AG09309 (cell line): Measurements from ENCODE around the gene NEXMIF.
"Not testable (repeated sequence)": the region's sequence is repeated elsewhere in the genome, so short reads cannot be mapped to it uniquely, and the experiment has no call there.

ENCODE experiments used
- DNase-seq: peaks from one replicate; pipeline ENCODE4 v3.0.0-alpha.2; 2010; ENCODE audit warnings: low read depth
- H3K4me3 ChIP-seq: 2 replicates; pipeline ENCODE4 v1.5.1; 2011; ENCODE audit warnings: mild to moderate bottlenecking, low read depth, low read length, moderate library complexity; ENCODE audit not compliant: control insufficient read depth
- TF ChIP-seq, protein P1 (sequence below): IDR thresholded peaks from 2 replicates; pipeline ENCODE4 v1.5.1; 2011; ENCODE audit warnings: mild to moderate bottlenecking, low read depth, low read length, inconsistent platforms; ENCODE audit not compliant: insufficient read depth, control insufficient read depth; ENCODE audit errors: missing control alignments

Gene NEXMIF

DNA sequence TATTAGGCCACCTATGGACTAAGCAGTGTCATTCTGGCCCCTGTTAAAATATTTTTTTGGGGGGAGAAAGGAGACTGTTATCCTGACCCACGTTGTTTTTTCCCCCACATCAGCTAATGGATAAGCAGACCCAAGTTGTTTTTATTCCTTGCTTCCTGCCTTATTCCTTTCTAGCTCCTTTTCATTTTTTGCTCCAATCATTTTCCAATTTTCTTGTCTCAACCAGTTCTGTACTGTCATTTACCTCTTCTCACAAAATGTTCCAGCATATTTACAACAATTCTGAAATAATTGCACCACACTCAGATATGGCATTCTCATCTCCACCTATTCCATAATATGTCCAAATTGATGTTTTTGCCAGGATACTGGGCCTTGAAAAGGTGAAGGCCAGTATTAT is 150.3 kb downstream of the NEXMIF start:
- no peak overlapping the region for H3K4me3 ChIP-seq
- no peak for DNase-seq
- TF ChIP-seq, protein P1, sequence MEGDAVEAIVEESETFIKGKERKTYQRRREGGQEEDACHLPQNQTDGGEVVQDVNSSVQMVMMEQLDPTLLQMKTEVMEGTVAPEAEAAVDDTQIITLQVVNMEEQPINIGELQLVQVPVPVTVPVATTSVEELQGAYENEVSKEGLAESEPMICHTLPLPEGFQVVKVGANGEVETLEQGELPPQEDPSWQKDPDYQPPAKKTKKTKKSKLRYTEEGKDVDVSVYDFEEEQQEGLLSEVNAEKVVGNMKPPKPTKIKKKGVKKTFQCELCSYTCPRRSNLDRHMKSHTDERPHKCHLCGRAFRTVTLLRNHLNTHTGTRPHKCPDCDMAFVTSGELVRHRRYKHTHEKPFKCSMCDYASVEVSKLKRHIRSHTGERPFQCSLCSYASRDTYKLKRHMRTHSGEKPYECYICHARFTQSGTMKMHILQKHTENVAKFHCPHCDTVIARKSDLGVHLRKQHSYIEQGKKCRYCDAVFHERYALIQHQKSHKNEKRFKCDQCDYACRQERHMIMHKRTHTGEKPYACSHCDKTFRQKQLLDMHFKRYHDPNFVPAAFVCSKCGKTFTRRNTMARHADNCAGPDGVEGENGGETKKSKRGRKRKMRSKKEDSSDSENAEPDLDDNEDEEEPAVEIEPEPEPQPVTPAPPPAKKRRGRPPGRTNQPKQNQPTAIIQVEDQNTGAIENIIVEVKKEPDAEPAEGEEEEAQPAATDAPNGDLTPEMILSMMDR: no peak

DNA sequence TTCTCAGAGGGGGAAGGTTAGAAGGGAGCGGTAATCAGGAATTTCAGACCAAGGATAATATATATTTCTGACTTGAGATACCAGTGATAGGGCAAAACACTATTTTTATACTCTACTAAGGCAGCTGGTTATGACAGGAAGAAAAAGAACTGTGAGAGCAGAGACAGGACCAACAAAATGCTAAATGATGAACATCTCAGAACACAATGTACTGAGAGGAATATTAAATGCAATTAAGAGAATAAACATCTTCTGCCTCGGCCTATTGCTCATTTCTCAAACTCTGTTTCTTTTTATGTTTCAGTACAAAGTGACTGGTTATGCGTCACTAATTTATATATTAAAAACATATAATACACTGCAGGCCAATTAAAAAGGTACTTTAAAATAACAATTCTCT is 188.8 kb downstream of the NEXMIF start:
- no peak overlapping the region for H3K4me3 ChIP-seq
- TF ChIP-seq, protein P1: no peak
- DNase-seq: no peak

DNA sequence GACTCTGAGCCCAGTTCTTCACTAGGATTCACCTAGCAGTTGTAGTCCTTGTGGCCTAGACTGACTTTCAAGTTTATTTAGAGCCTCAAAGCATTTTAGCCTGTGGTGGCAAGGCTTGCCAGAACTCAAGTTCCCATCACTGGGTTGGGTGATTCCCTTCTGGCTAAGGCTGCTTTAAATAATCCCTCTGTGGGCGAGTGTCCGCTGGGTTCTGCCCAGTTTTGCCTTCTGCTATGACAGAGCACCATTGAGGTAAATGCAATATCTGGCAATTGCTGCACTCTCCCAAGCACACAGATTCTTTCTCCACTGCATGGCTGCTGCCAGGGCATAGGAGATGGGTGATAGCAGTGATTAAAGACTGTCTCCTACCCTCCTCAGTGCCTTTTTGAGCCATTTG is 220.0 kb downstream of the NEXMIF start:
- DNase-seq: no peak
- TF ChIP-seq, protein P1: no peak
- no peak overlapping the region for H3K4me3 ChIP-seq

DNA sequence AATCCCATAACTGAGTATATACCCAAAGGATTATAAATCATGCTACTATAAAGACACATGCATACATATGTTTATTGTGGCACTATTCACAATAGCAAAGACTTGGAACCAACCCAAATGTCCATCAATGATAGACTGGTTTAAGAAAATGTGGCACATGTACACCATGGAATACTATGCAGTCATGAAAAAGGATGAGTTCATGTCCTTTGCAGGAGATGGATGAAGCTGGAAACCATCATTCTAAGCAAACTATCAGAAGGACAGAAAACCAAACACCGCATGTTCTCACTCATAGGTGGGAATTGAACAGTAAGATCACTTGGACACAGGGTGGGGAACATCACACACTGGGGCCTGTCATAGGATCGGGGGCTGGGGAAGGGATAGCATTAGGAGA is 223.9 kb downstream of the NEXMIF start:
- not testable (repeated sequence) for H3K4me3 ChIP-seq, DNase-seq

DNA sequence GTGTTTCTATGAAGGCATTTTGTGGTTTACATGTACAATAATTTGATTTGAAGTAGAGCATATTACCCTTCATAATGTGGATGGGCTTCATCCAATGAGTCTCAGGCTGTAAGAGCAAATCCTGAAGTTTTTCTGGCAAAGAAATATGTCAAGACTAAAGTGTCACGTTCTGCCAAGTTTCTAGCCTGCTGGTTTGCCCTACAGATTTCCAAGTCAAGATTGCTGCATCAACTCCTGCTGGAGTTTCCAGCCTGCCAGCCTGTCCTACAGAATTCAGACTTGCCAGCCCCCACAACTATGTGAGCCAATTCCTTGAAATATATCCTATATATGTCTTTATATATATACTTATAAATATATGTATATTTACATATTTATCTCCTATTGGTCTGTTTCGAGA is 240.8 kb downstream of the NEXMIF start:
- TF ChIP-seq, protein P1: no peak
- DNase-seq: no peak
- no peak overlapping the region for H3K4me3 ChIP-seq
